Loucy (cell line): ENCODE measurements around the gene OLA1.

Source experiments
- H2AFZ ChIP-seq: fragments of 200-600 bp; sonication (generic); 2 replicates; pipeline ENCODE4 v1.6.0; 2016; ENCODE audit warnings: antibody characterized with exemption, mild to moderate bottlenecking, low read length, moderate library complexity
- H3F3A ChIP-seq: fragments of 200-600 bp; 2 replicates; pipeline ENCODE4 v1.6.0; 2016; ENCODE audit warnings: antibody characterized with exemption, low read depth, mild to moderate bottlenecking
- H3K27me3 ChIP-seq: fragments of 200-600 bp; sonication (generic); 2 replicates; pipeline ENCODE4 v1.6.1; 2014; ENCODE audit warnings: low read length, mild to moderate bottlenecking; ENCODE audit not compliant: insufficient read depth, poor library complexity, severe bottlenecking
- H3K36me3 ChIP-seq: fragments of 200-600 bp; sonication (generic); 2 replicates; pipeline ENCODE4 v1.6.1; 2016; ENCODE audit warnings: low read length; ENCODE audit not compliant: insufficient read depth
- H3K4me1 ChIP-seq: fragments of 200-600 bp; sonication (generic); 2 replicates; pipeline ENCODE4 v1.5.1; 2014; ENCODE audit warnings: low read length, mild to moderate bottlenecking; ENCODE audit not compliant: insufficient read depth, poor library complexity, severe bottlenecking
- H3K4me2 ChIP-seq: fragments of 200-600 bp; sonication (generic); 2 replicates; pipeline ENCODE4 v1.6.0; 2014; ENCODE audit warnings: antibody characterized with exemption, low read length, low read depth, mild to moderate bottlenecking; ENCODE audit not compliant: poor library complexity, severe bottlenecking
- H3K4me3 ChIP-seq: fragments of 200-600 bp; sonication (generic); 2 replicates; pipeline ENCODE4 v1.5.1; 2014; ENCODE audit warnings: low read length, mild to moderate bottlenecking, mixed read lengths; ENCODE audit not compliant: poor library complexity, severe bottlenecking
- H3K79me2 ChIP-seq: fragments of 200-600 bp; sonication (generic); 2 replicates; pipeline ENCODE4 v1.6.1; 2014; ENCODE audit warnings: low read length; ENCODE audit not compliant: insufficient read depth
- H3K9ac ChIP-seq: fragments of 200-600 bp; sonication (generic); 2 replicates; pipeline ENCODE4 v1.6.0; 2014; ENCODE audit warnings: mild to moderate bottlenecking, low read depth, low read length, moderate library complexity; ENCODE audit not compliant: poor library complexity, severe bottlenecking
- H3K9me2 ChIP-seq: fragments of 200-600 bp; sonication (generic); replicated peaks from 2 replicates; pipeline ENCODE4 v1.6.1; 2016; ENCODE audit warnings: low read depth, low read length, mixed read lengths
- H3K9me3 ChIP-seq: fragments of 200-600 bp; sonication (generic); 2 replicates; pipeline ENCODE4 v1.6.1; 2014; ENCODE audit warnings: mild to moderate bottlenecking, antibody characterized with exemption, low read length, low read depth; ENCODE audit not compliant: insufficient read depth
- H4K20me1 ChIP-seq: fragments of 200-600 bp; sonication (generic); 2 replicates; pipeline ENCODE4 v1.6.0; 2014; ENCODE audit warnings: antibody characterized with exemption, low read length, mild to moderate bottlenecking; ENCODE audit not compliant: insufficient read depth, poor library complexity, severe bottlenecking
- CTCF ChIP-seq: fragments of 200-600 bp; sonication (generic); conservative IDR thresholded peaks from 2 replicates; pipeline ENCODE4 v1.5.1; 2014; ENCODE audit warnings: mild to moderate bottlenecking, antibody characterized with exemption, low read length
- EZH2phosphoT487 ChIP-seq: fragments of 200-600 bp; IDR thresholded peaks from 2 replicates; pipeline ENCODE4 v1.6.1; 2018; ENCODE audit warnings: antibody characterized with exemption, mild to moderate bottlenecking, moderate library complexity, borderline replicate concordance

OLA1 gene

GRCh38 chr2:174074831-174075230 is 173.5 kb downstream of the OLA1 start:
- Histone ChIP-seq H3K4me3 (no peak overlapping the region), H2AFZ (no peak overlapping the region), H3K79me2 (no peaks in the 10 kb centered on the region), H4K20me1 (no peaks in the 10 kb centered on the region), H3K27me3 (no peaks in the 10 kb centered on the region), H3K4me1 (no peaks in the 10 kb centered on the region), H3K4me2 (no peak overlapping the region), H3K9ac (no peak overlapping the region), H3K9me3 (no peaks in the 10 kb centered on the region), H3F3A (no peaks in the 10 kb centered on the region), H3K36me3 (peaks cover 24% of the 10 kb centered on the region; the same call in 1 of the 2 replicates), H3K9me2 (no peaks in the 10 kb centered on the region)
- no peak for TF ChIP-seq CTCF
- no peak for TF ChIP-seq EZH2phosphoT487

GRCh38 chr2:174072857-174073256 is 175.5 kb downstream of the OLA1 start:
- Histone ChIP-seq H3K79me2 (no peaks in the 10 kb centered on the region), H3K4me2 (no peak overlapping the region), H3K9ac (no peak overlapping the region), H3K9me2 (no peaks in the 10 kb centered on the region), H2AFZ (no peak overlapping the region), H3K4me3 (no peak overlapping the region), H3K4me1 (no peaks in the 10 kb centered on the region), H3K36me3 (peaks cover 24% of the 10 kb centered on the region; the same call in 1 of the 2 replicates), H3K27me3 (no peaks in the 10 kb centered on the region), H3K9me3 (no peaks in the 10 kb centered on the region), H4K20me1 (no peaks in the 10 kb centered on the region), H3F3A (no peaks in the 10 kb centered on the region)
- TF ChIP-seq EZH2phosphoT487 (no peak), CTCF (no peak)

GRCh38 chr2:174072069-174072468 is 176.3 kb downstream of the OLA1 start:
- Histone ChIP-seq H3K9me2 (no peaks in the 10 kb centered on the region), H3F3A (no peaks in the 10 kb centered on the region), H3K9me3 (no peaks in the 10 kb centered on the region), H3K27me3 (no peaks in the 10 kb centered on the region), H2AFZ (no peak overlapping the region), H3K4me1 (no peaks in the 10 kb centered on the region), H3K79me2 (no peaks in the 10 kb centered on the region), H3K9ac (no peak overlapping the region), H3K4me3 (no peak overlapping the region), H3K36me3 (peaks cover 22% of the 10 kb centered on the region; the same call in 1 of the 2 replicates), H4K20me1 (no peaks in the 10 kb centered on the region), H3K4me2 (no peak overlapping the region)
- TF ChIP-seq CTCF = no peak
- TF ChIP-seq EZH2phosphoT487 = no peak
